HCT116 (cell line): ENCODE results near the gene IGSF9. TPM values are rescaled to one million over a fixed set of nuclear protein-coding genes. Genes with fewer than 3 reads are reported as not detected.
A peak's percentile ranks its signal among the peaks of the same experiment; 100 is the strongest.

Experiments
- ATAC-seq: fragments of 200-7000 bp; cut with Tn5 transposase; 2 replicates; pipeline ENCODE4 v1.9.1; 2020; ENCODE audit warnings: mild to moderate bottlenecking, moderate library complexity
- BruUV-seq: library from RNA; stranded (reverse); fragments of 400-500 nt; replicated peaks from 2 replicates; lab custom pipeline; 2021; lab: Mats Ljungman, UMichigan
- CTCF ChIA-PET: fragments of 300-600 bp; sonication (Branson Sonifier 250); formaldehyde crosslinking; loops from one replicate; lab custom pipeline; 2021; ENCODE audit warnings: antibody characterized with exemption; lab: Charles Lee
- POLR2A ChIA-PET: fragments of 300-600, 350-600 bp; sonication (Branson Sonifier 250); formaldehyde crosslinking; loops from one replicate; lab custom pipeline; 2021; ENCODE audit warnings: antibody characterized with exemption; lab: Charles Lee
- RAD21 ChIA-PET, 2 experiments: fragments of 300-600 bp; sonication (Branson Sonifier 250); formaldehyde crosslinking; loops; one replicate each; lab custom pipeline; 2023; ENCODE audit warnings: low total read pairs in 2 of 2; ENCODE audit not compliant: uncharacterized antibody in 2 of 2, unreplicated experiment in 2 of 2, low non-redundant PET in 1 of 2; lab: Charles Lee
- DNase-seq: peaks from one replicate; pipeline ENCODE4 v3.0.0-alpha.2; 2010; ENCODE audit warnings: low read depth, low spot score
- H2AFZ ChIP-seq: fragments of 200-600 bp; shearing (Covaris generic), sonication (generic); 2 replicates; pipeline ENCODE4 v1.6.1; 2017; ENCODE audit warnings: low read depth, mixed run types, mixed read lengths, antibody characterized with exemption, low read length; ENCODE audit not compliant: poor library complexity, severe bottlenecking
- H3K27ac ChIP-seq: 2 replicates; pipeline ENCODE4 v1.5.1; 2012; ENCODE audit warnings: low read depth, low read length
- H3K27me3 ChIP-seq: fragments of 200-600 bp; sonication (generic); 2 replicates; pipeline ENCODE4 v1.6.1; 2016; ENCODE audit warnings: mixed run types, low read length, mixed read lengths; ENCODE audit not compliant: insufficient read depth
- H3K36me3 ChIP-seq, 2 experiments: fragments of 200-500 bp in 1 of 2; fragments of 200-600 bp in 1 of 2; sonication (Bioruptor generic) in 1 of 2; sonication (generic) in 1 of 2; 2 replicates each; pipeline versions ENCODE4 v1.5.1 to v1.6.1; 2014 to 2016; ENCODE audit warnings: low read length in 2 of 2, inconsistent platforms in 1 of 2, mixed read lengths in 1 of 2, mixed run types in 1 of 2; ENCODE audit not compliant: insufficient read depth in 2 of 2, control insufficient read depth in 1 of 2
- H3K4me1 ChIP-seq, 2 experiments: fragments of 200-600 bp in 1 of 2; sonication (generic) in 1 of 2; 2 replicates each; pipeline versions ENCODE4 v1.5.1 to v1.6.1; 2012 to 2017; ENCODE audit warnings: low read length in 2 of 2, inconsistent platforms in 1 of 2, mild to moderate bottlenecking in 1 of 2, mixed read lengths in 1 of 2, mixed run types in 1 of 2, moderate library complexity in 1 of 2; ENCODE audit not compliant: insufficient read depth in 2 of 2, control insufficient read depth in 1 of 2
- H3K4me2 ChIP-seq: fragments of 200-600 bp; sonication (generic); 2 replicates; pipeline ENCODE4 v1.6.1; 2017; ENCODE audit warnings: mixed run types, low read length, mixed read lengths
- H3K4me3 ChIP-seq, 2 experiments: fragments of 200-600 bp in 1 of 2; sonication (generic) in 1 of 2; replicated peaks in 1 of 2; 2 replicates each; pipeline ENCODE4 v1.5.1; 2011 to 2016; ENCODE audit warnings: low read length in 2 of 2, control low read depth in 1 of 2, low read depth in 1 of 2, mild to moderate bottlenecking in 1 of 2, mixed read lengths in 1 of 2, mixed run types in 1 of 2
- H3K79me2 ChIP-seq: fragments of 200-600 bp; sonication (generic); 2 replicates; pipeline ENCODE4 v1.6.1; 2017; ENCODE audit warnings: mild to moderate bottlenecking, mixed run types, low read length, moderate library complexity, mixed read lengths; ENCODE audit not compliant: insufficient read depth
- H3K9ac ChIP-seq: fragments of 200-600 bp; sonication (generic); 2 replicates; pipeline ENCODE4 v1.6.1; 2016; ENCODE audit warnings: low read length, mixed read lengths
- H3K9me2 ChIP-seq: fragments of 200-600 bp; sonication (generic), shearing (Covaris generic); 2 replicates; pipeline ENCODE4 v1.6.1; 2017; ENCODE audit warnings: mixed run types, mild to moderate bottlenecking, moderate library complexity; ENCODE audit not compliant: insufficient read depth
- H3K9me3 ChIP-seq, 2 experiments: fragments of 200-500 bp in 1 of 2; fragments of 200-600 bp in 1 of 2; sonication (Bioruptor generic) in 1 of 2; sonication (generic) in 1 of 2; 2 replicates each; pipeline ENCODE4 v1.6.1; 2014 to 2017; ENCODE audit warnings: low read length in 2 of 2, mixed read lengths in 2 of 2, inconsistent platforms in 1 of 2, low read depth in 1 of 2, mild to moderate bottlenecking in 1 of 2, mixed run types in 1 of 2, moderate library complexity in 1 of 2; ENCODE audit not compliant: control insufficient read depth in 1 of 2, insufficient read depth in 1 of 2
- H4K20me1 ChIP-seq: fragments of 200-600 bp; sonication (generic), shearing (Covaris generic); 2 replicates; pipeline ENCODE4 v1.6.1; 2017; ENCODE audit warnings: mixed run types, mild to moderate bottlenecking, moderate library complexity; ENCODE audit not compliant: insufficient read depth
- CBX3 ChIP-seq: IDR thresholded peaks from 2 replicates; pipeline ENCODE4 v1.6.1; 2012; ENCODE audit warnings: low read depth
- EGR1 ChIP-seq: IDR thresholded peaks from 2 replicates; pipeline ENCODE4 v1.6.1; 2012; ENCODE audit warnings: low read depth
- ELF1 ChIP-seq: IDR thresholded peaks from 2 replicates; pipeline ENCODE4 v1.6.1; 2012; ENCODE audit warnings: low read depth, borderline replicate concordance
- EZH2 ChIP-seq: fragments of 200-600 bp; sonication (generic); IDR thresholded peaks from 2 replicates; pipeline ENCODE4 v1.6.1; 2017; ENCODE audit warnings: antibody characterized with exemption, mixed run types
- EZH2phosphoT487 ChIP-seq: fragments of 200-600 bp; IDR thresholded peaks from 2 replicates; pipeline ENCODE4 v1.6.1; 2018; ENCODE audit warnings: antibody characterized with exemption, borderline replicate concordance
- FOSL1 ChIP-seq: IDR thresholded peaks from 2 replicates; pipeline ENCODE4 v1.6.1; 2012; ENCODE audit warnings: low read depth
- MAX ChIP-seq: IDR thresholded peaks from 2 replicates; pipeline ENCODE4 v1.6.1; 2012
- POLR2A ChIP-seq: IDR thresholded peaks from 2 replicates; pipeline ENCODE4 v1.7.0; 2011; ENCODE audit warnings: borderline replicate concordance; ENCODE audit not compliant: insufficient read depth, insufficient read length; ENCODE audit errors: extremely low read depth
- POLR2AphosphoS5 ChIP-seq: IDR thresholded peaks from 2 replicates; pipeline ENCODE4 v1.6.1; 2011; ENCODE audit warnings: mild to moderate bottlenecking, low read depth, low read length, moderate library complexity
- SIN3A ChIP-seq: IDR thresholded peaks from 2 replicates; pipeline ENCODE4 v1.6.1; 2012; ENCODE audit warnings: low read depth
- TCF7L2 ChIP-seq: IDR thresholded peaks from 2 replicates; pipeline ENCODE4 v1.7.0; 2011; ENCODE audit warnings: borderline replicate concordance, inconsistent platforms; ENCODE audit not compliant: insufficient read depth, insufficient read length; ENCODE audit errors: extremely low read depth
- YY1 ChIP-seq: IDR thresholded peaks from 2 replicates; pipeline ENCODE4 v1.6.1; 2011; ENCODE audit warnings: low read length, low read depth, moderate library complexity, mild to moderate bottlenecking; ENCODE audit not compliant: insufficient replicate concordance; ENCODE audit errors: extremely low read depth
- ZFX ChIP-seq: fragments of 450-650 bp; IDR thresholded peaks from 2 replicates; pipeline ENCODE4 v1.6.1; 2017
- intact Hi-C: fragments of 100-400 bp; cut with micrococcal nuclease; formaldehyde crosslinking; loops from 2 replicates; pipeline ENCODE4 v1.10.0; 2022
- total RNA-seq: library from RNA; stranded (reverse); gene quantifications from one replicate; pipeline ENCODE4 v1.2.1, GENCODE V29; 2021; ENCODE audit not compliant: unreplicated experiment
- TF ChIP-seq, protein P1 (sequence below): IDR thresholded peaks from 2 replicates; pipeline ENCODE4 v1.6.1; 2012
- TF ChIP-seq, protein P2 (sequence below), 3 experiments: fragments of 200-600 bp in 1 of 3; sonication (generic) in 1 of 3; IDR thresholded peaks in 2 of 3; conservative IDR thresholded peaks in 1 of 3; 2 replicates each; pipeline ENCODE4 v1.5.1; 2012 to 2017; ENCODE audit warnings: low read depth in 2 of 3, low read length in 2 of 3, antibody characterized with exemption in 1 of 3, borderline replicate concordance in 1 of 3, control low read depth in 1 of 3, mild to moderate bottlenecking in 1 of 3, mixed read lengths in 1 of 3, mixed run types in 1 of 3, moderate library complexity in 1 of 3; ENCODE audit not compliant: insufficient read depth in 1 of 3

Gene IGSF9
- total RNA-seq, 1 experiment from 2014 or later: 10.3 TPM

DNA sequence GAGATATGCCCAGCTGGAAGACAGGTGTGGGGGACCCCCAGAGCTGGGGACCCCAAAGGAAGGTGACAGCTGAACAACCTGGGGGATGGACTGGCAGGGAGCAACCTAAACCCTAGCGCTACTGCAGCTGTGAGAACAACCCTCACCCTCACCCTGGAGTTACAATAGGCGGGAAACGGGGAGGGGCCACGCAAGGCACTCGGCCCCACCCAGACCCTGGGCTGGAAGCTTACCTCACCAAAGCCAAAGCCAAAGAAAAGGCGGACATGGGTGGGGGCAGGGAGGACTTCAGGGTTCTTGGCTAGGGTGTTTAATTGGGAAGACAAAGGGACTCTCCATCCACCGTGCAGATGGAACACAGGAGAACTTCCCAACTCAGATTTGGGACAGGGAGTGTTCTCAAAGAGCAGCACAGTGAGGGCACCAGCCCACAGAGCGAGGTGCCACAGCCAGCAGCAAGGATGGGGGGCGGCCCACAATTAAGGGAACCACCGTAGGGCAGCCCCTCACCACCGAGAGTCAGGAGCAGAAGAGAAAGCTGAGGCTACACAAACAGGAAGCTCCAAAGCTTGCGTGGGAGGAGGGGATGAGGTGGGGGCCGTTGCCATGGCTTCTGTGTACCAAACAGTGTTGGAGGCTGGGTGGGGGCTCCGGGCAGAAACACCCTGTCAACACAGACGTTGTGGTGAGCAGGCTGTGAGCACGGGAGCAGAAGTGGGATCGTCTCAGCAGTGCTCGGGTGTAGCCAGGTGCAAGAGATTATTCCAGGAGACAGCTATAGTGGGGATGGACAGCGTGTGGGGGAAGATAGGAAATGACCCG, 22.0 kb downstream of the IGSF9 start:
- Histone ChIP-seq H3K27me3 (no peaks in the 10 kb centered on the region), H2AFZ (no peak overlapping the region), H3K4me2 (peak overlapping the region; percentile 93), H3K79me2 (peaks cover 36% of the 10 kb centered on the region), H3K4me1 (peaks cover 21 to 42% of the 10 kb centered on the region in 2 experiments), H4K20me1 (no peaks in the 10 kb centered on the region; the same call in 1 of the 2 replicates), H3K36me3 (peaks cover 7 to 14% of the 10 kb centered on the region in 2 experiments; a peak in 2 of 4 replicates), H3K9ac (peak overlapping the region; percentile 87), H3K4me3 (peak overlapping the region; percentile 57 to 62), H3K9me3 (no peaks in the 10 kb centered on the region), H3K9me2 (no peaks in the 10 kb centered on the region), H3K27ac (no peak overlapping the region; the same call in 1 of the 2 replicates)
- RAD21 ChIA-PET: no interaction called here
- ATAC-seq (no peak), DNase-seq (no peak)
- intact Hi-C loops: no loop called here
- no peak for TF ChIP-seq FOSL1
- TF ChIP-seq EZH2phosphoT487: no peak
- TF ChIP-seq, protein P1, sequence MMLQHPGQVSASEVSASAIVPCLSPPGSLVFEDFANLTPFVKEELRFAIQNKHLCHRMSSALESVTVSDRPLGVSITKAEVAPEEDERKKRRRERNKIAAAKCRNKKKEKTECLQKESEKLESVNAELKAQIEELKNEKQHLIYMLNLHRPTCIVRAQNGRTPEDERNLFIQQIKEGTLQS: no peak
- TF ChIP-seq POLR2AphosphoS5: no peak
- TF ChIP-seq POLR2A: no peak
- no peak for TF ChIP-seq CBX3
- no peak for TF ChIP-seq ELF1
- TF ChIP-seq EZH2: no peak
- no peak for TF ChIP-seq TCF7L2
- TF ChIP-seq SIN3A: no peak
- TF ChIP-seq, protein P2, sequence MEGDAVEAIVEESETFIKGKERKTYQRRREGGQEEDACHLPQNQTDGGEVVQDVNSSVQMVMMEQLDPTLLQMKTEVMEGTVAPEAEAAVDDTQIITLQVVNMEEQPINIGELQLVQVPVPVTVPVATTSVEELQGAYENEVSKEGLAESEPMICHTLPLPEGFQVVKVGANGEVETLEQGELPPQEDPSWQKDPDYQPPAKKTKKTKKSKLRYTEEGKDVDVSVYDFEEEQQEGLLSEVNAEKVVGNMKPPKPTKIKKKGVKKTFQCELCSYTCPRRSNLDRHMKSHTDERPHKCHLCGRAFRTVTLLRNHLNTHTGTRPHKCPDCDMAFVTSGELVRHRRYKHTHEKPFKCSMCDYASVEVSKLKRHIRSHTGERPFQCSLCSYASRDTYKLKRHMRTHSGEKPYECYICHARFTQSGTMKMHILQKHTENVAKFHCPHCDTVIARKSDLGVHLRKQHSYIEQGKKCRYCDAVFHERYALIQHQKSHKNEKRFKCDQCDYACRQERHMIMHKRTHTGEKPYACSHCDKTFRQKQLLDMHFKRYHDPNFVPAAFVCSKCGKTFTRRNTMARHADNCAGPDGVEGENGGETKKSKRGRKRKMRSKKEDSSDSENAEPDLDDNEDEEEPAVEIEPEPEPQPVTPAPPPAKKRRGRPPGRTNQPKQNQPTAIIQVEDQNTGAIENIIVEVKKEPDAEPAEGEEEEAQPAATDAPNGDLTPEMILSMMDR (IDR thresholded peaks at IDR 0.05 in 2 of 3, conservative IDR thresholded peaks at IDR 0.05 in 1 of 3; ENCODE audit: borderline replicate concordance in 1 of 3, insufficient read depth in 1 of 3, low read depth in 2 of 3, low read length in 2 of 3): no peak
- TF ChIP-seq ZFX: no peak
- TF ChIP-seq YY1: no peak
- TF ChIP-seq EGR1: no peak
- TF ChIP-seq MAX: no peak
- POLR2A ChIA-PET: no interaction called here
- BruUV-seq: no TSS peak
- CTCF ChIA-PET: interaction anchor here (0.9 to 1.1 kb wide), 2 partner anchors 84 to 329 kb away, joined by 3 to 7 read pairs; no protein-coding TSS in a partner anchor
